Measurements from ENCODE around the gene RNF166.

RNF166 gene

GRCh38 chr16:88678224-88678979, 27.8 kb downstream of the RNF166 start:
- no peaks in the 10 kb centered on the region for H3K27me3 ChIP-seq (replicated peaks; ENCODE audit: insufficient read depth, low read length)
- no peaks in the 10 kb centered on the region for H3K79me2 ChIP-seq (ENCODE audit: low read length)
- no peak for DNase-seq
- no peak overlapping the region for H3K27ac ChIP-seq (ENCODE audit: low read length)
- H3K4me3 ChIP-seq (ENCODE audit: low read length) = no peak overlapping the region
- H3K4me1 ChIP-seq (ENCODE audit: low read length) = peaks cover 16% of the 10 kb centered on the region
- H2AFZ ChIP-seq (ENCODE audit: low read length) = no peak overlapping the region
- H3K9me3 ChIP-seq (replicated peaks; ENCODE audit: insufficient read depth, low read length) = no peaks in the 10 kb centered on the region
- H3K36me3 ChIP-seq (replicated peaks; ENCODE audit: insufficient read depth, low read length) = no peaks in the 10 kb centered on the region
- no peak overlapping the region for H3K4me2 ChIP-seq (ENCODE audit: low read depth, low read length)
- peaks cover 17% of the 10 kb centered on the region for H3F3A ChIP-seq (ENCODE audit: insufficient read depth, low read length)
- TF ChIP-seq EZH2phosphoT487 (IDR thresholded peaks at IDR 0.05; ENCODE audit: low read length) = no peak
- no peak for TF ChIP-seq CTCF (IDR thresholded peaks at IDR 0.05; ENCODE audit: low read length)
- TF ChIP-seq EZH2 (optimal IDR thresholded peaks at IDR 0.05; ENCODE audit: low read depth, low read length) = no peak
- no peaks in the 10 kb centered on the region for H3K9me2 ChIP-seq (replicated peaks; ENCODE audit: insufficient read depth, low read length)
- H4K20me1 ChIP-seq (ENCODE audit: insufficient read depth, low read length) = no peaks in the 10 kb centered on the region
- H3K9ac ChIP-seq (ENCODE audit: low read length) = no peak overlapping the region

GRCh38 chr16:88677721-88678120, 28.5 kb downstream of the RNF166 start:
- no peak overlapping the region for H3K4me3 ChIP-seq (ENCODE audit: low read length)
- TF ChIP-seq CTCF (IDR thresholded peaks at IDR 0.05; ENCODE audit: low read length) = no peak
- no peak for TF ChIP-seq EZH2 (optimal IDR thresholded peaks at IDR 0.05; ENCODE audit: low read depth, low read length)
- no peak for TF ChIP-seq EZH2phosphoT487 (IDR thresholded peaks at IDR 0.05; ENCODE audit: low read length)
- no peak overlapping the region for H3K27ac ChIP-seq (ENCODE audit: low read length)
- H3F3A ChIP-seq (ENCODE audit: insufficient read depth, low read length) = peaks cover 17% of the 10 kb centered on the region
- H3K4me2 ChIP-seq (ENCODE audit: low read depth, low read length) = no peak overlapping the region
- H3K36me3 ChIP-seq (replicated peaks; ENCODE audit: insufficient read depth, low read length) = no peaks in the 10 kb centered on the region
- no peak overlapping the region for H2AFZ ChIP-seq (ENCODE audit: low read length)
- no peaks in the 10 kb centered on the region for H3K9me2 ChIP-seq (replicated peaks; ENCODE audit: insufficient read depth, low read length)
- H3K9me3 ChIP-seq (replicated peaks; ENCODE audit: insufficient read depth, low read length) = no peaks in the 10 kb centered on the region
- DNase-seq = no peak
- H3K27me3 ChIP-seq (replicated peaks; ENCODE audit: insufficient read depth, low read length) = no peaks in the 10 kb centered on the region
- H3K79me2 ChIP-seq (ENCODE audit: low read length) = no peaks in the 10 kb centered on the region
- peaks cover 16% of the 10 kb centered on the region for H3K4me1 ChIP-seq (ENCODE audit: low read length)
- H3K9ac ChIP-seq (ENCODE audit: low read length) = no peak overlapping the region
- no peaks in the 10 kb centered on the region for H4K20me1 ChIP-seq (ENCODE audit: insufficient read depth, low read length)

- no peaks in the 10 kb centered on the region for H3K79me2 ChIP-seq (ENCODE audit: low read length)
- no peak overlapping the region for H2AFZ ChIP-seq (ENCODE audit: low read length)
- DNase-seq = no peak
- peaks cover 9% of the 10 kb centered on the region for H3F3A ChIP-seq (ENCODE audit: insufficient read depth, low read length)
- H3K4me3 ChIP-seq (ENCODE audit: low read length) = no peak overlapping the region
- no peaks in the 10 kb centered on the region for H3K27me3 ChIP-seq (replicated peaks; ENCODE audit: insufficient read depth, low read length)
- no peaks in the 10 kb centered on the region for H3K9me3 ChIP-seq (replicated peaks; ENCODE audit: insufficient read depth, low read length)
- no peak overlapping the region for H3K27ac ChIP-seq (ENCODE audit: low read length)
- no peaks in the 10 kb centered on the region for H3K36me3 ChIP-seq (replicated peaks; ENCODE audit: insufficient read depth, low read length)
- H3K9ac ChIP-seq (ENCODE audit: low read length) = no peak overlapping the region
- H3K9me2 ChIP-seq (replicated peaks; ENCODE audit: insufficient read depth, low read length) = no peaks in the 10 kb centered on the region
- H3K4me2 ChIP-seq (ENCODE audit: low read depth, low read length) = no peak overlapping the region
- peaks cover 10% of the 10 kb centered on the region for H3K4me1 ChIP-seq (ENCODE audit: low read length)
- no peaks in the 10 kb centered on the region for H4K20me1 ChIP-seq (ENCODE audit: insufficient read depth, low read length)
- no peak for TF ChIP-seq CTCF (IDR thresholded peaks at IDR 0.05; ENCODE audit: low read length)
- no peak for TF ChIP-seq EZH2 (optimal IDR thresholded peaks at IDR 0.05; ENCODE audit: low read depth, low read length)
These were observed 29.5 kb downstream of the RNF166 start for GRCh38 chr16:88676502-88677242.

All from MM.1S (cell line).